ENCODE data around the gene DCAF16. TPM values are rescaled to one million over a fixed set of nuclear protein-coding genes. Genes with fewer than 3 reads are reported as not detected.
"Not testable (repeated sequence)": the region's sequence is repeated elsewhere in the genome, so short reads cannot be mapped to it uniquely, and the experiment has no call there.

Gene DCAF16
- polyA plus RNA-seq (ENCODE audit: insufficient read length in 4 of 4): 10 to 100 TPM; 51.3 to 68.4 (median 52.8) TPM

- peak; percentile 99 for DNase-seq (ENCODE audit: low read depth in 4 of 4, low spot score in 3 of 4)
These were observed at the start of gene DCAF16, which contains the start of gene NCAPG for GRCh38 chr4:17810260-17811077. Gene DCAF16, minus strand, starts transcription at chr4:17810757. Its CDS starts 6,616 bp downstream, at chr4:17804141. Gene NCAPG, plus strand, starts transcription at chr4:17810979. Its CDS starts 99 bp downstream, at chr4:17811078.

GRCh38 chr4:17859793-17860406 is 49.3 kb upstream of the DCAF16 start:
- no peak for DNase-seq (ENCODE audit: low read depth in 4 of 4, low spot score in 3 of 4)

GRCh38 chr4:17854036-17854435 is 43.5 kb upstream of the DCAF16 start:
- DNase-seq (ENCODE audit: low read depth in 4 of 4, low spot score in 3 of 4): no peak

- DNase-seq (ENCODE audit: low read depth in 4 of 4, low spot score in 3 of 4): no peak
These were observed 41.4 kb upstream of the DCAF16 start for GRCh38 chr4:17851959-17852358.

GRCh38 chr4:17850295-17850694 is 39.7 kb upstream of the DCAF16 start:
- not testable (repeated sequence) for DNase-seq (ENCODE audit: low read depth in 4 of 4, low spot score in 3 of 4)

- DNase-seq (ENCODE audit: low read depth in 4 of 4, low spot score in 3 of 4): no peak
These were observed 35.7 kb upstream of the DCAF16 start for GRCh38 chr4:17846266-17846665.

GRCh38 chr4:17823871-17824669 is 13.5 kb upstream of the DCAF16 start:
- DNase-seq (ENCODE audit: low read depth in 4 of 4, low spot score in 3 of 4): no peak

- no peak for DNase-seq (ENCODE audit: low read depth in 4 of 4, low spot score in 3 of 4)
These were observed 6.5 kb upstream of the DCAF16 start for GRCh38 chr4:17817027-17817426.

GRCh38 chr4:17816142-17816541 is 5.6 kb upstream of the DCAF16 start:
- no peak for DNase-seq (ENCODE audit: low read depth in 4 of 4, low spot score in 3 of 4)

GRCh38 chr4:17814140-17814539 is 3.6 kb upstream of the DCAF16 start:
- no peak for DNase-seq (ENCODE audit: low read depth in 4 of 4, low spot score in 3 of 4)

- no peak for DNase-seq (ENCODE audit: low read depth in 4 of 4, low spot score in 3 of 4)
These were observed 2.2 kb upstream of the DCAF16 start for GRCh38 chr4:17812801-17813200.

GRCh38 chr4:17812125-17812524 is 1.6 kb upstream of the DCAF16 start:
- no peak for DNase-seq (ENCODE audit: low read depth in 4 of 4, low spot score in 3 of 4)

GRCh38 chr4:17811078-17811603 is 584 bp upstream of the DCAF16 start:
- DNase-seq (ENCODE audit: low read depth in 4 of 4, low spot score in 3 of 4): no peak

GRCh38 chr4:17809667-17810066 is 890 bp downstream of the DCAF16 start:
- no peak for DNase-seq (ENCODE audit: low read depth in 4 of 4, low spot score in 3 of 4)

- DNase-seq (ENCODE audit: low read depth in 4 of 4, low spot score in 3 of 4): no peak
These were observed 3.1 kb downstream of the DCAF16 start for GRCh38 chr4:17807446-17807845.

- no peak for DNase-seq (ENCODE audit: low read depth in 4 of 4, low spot score in 3 of 4)
These were observed 4.9 kb downstream of the DCAF16 start for GRCh38 chr4:17805580-17806155.

- no peak for DNase-seq (ENCODE audit: low read depth in 4 of 4, low spot score in 3 of 4)
These were observed 12.7 kb downstream of the DCAF16 start for GRCh38 chr4:17797808-17798207.

- no peak for DNase-seq (ENCODE audit: low read depth in 4 of 4, low spot score in 3 of 4)
These were observed 15.8 kb downstream of the DCAF16 start for GRCh38 chr4:17794730-17795129.

- no peak for DNase-seq (ENCODE audit: low read depth in 4 of 4, low spot score in 3 of 4)
These were observed 21.6 kb downstream of the DCAF16 start for GRCh38 chr4:17788956-17789355.

- no peak for DNase-seq (ENCODE audit: low read depth in 4 of 4, low spot score in 3 of 4)
These were observed 23.2 kb downstream of the DCAF16 start for GRCh38 chr4:17787315-17787714.

- no peak for DNase-seq (ENCODE audit: low read depth in 4 of 4, low spot score in 3 of 4)
These were observed 24.0 kb downstream of the DCAF16 start for GRCh38 chr4:17786567-17786966.

All from left renal pelvis (tissue), 4 donors.